Measurements from ENCODE around the gene FRMD4A.

DNA sequence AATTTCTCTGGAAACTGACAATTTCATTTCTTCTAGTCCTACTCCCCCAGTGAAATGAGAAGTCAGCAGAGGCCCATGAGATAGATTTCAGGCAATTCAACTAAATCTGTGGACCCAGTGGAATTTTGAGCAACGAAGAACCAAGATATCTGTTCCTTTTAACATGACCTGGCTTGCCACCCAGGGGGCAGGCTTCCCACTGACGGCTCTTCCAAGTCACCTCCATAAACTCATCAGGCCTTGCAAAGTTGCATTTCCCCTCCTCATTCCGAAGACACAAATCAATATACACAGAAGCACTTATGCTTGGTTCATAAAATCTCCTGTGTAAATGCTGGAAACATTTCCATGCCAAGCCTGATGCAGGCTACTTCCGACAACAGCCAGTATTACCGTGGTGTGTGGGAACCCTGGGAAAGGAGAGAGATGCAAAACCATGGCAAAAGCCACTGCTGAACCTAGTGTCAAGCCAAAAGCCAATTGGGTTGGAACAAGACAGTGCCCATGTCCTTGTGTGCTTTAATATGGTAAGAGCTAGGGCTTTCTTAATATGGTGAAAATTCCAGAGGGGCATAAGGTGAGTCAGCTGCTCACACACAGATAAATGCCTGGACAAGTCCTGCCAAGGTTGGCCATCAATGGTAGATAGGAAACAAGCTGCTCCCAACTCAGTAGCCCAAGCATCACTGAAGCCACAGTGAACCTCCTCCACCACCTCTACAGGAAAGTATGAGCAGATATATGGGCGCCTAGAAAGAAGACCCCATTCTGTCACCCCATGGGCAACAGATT, 1.6 kb downstream of the FRMD4A start:
- TF ChIP-seq MXI1 (IDR thresholded peaks at IDR 0.05; ENCODE audit: low read depth, low read length) (no peak), CHD2 (IDR thresholded peaks at IDR 0.05; ENCODE audit: low read length, partially characterized antibody) (no peak), POLR2AphosphoS5 (IDR thresholded peaks at IDR 0.05; ENCODE audit: low read depth, low read length) (no peak), MAX (IDR thresholded peaks at IDR 0.05; ENCODE audit: low read depth) (no peak), NFIC (IDR thresholded peaks at IDR 0.05; ENCODE audit: borderline replicate concordance) (no peak), USF2 (IDR thresholded peaks at IDR 0.05; ENCODE audit: borderline replicate concordance, low read depth, low read length) (no peak), SMC3 (IDR thresholded peaks at IDR 0.05; ENCODE audit: low read depth, low read length) (no peak), RAD21 (IDR thresholded peaks at IDR 0.05; ENCODE audit: low read length) (no peak), TAF1 (IDR thresholded peaks at IDR 0.05; ENCODE audit: borderline replicate concordance, low read depth, low read length) (no peak), JUND (IDR thresholded peaks at IDR 0.05) (no peak)
- TF ChIP-seq, protein P1, sequence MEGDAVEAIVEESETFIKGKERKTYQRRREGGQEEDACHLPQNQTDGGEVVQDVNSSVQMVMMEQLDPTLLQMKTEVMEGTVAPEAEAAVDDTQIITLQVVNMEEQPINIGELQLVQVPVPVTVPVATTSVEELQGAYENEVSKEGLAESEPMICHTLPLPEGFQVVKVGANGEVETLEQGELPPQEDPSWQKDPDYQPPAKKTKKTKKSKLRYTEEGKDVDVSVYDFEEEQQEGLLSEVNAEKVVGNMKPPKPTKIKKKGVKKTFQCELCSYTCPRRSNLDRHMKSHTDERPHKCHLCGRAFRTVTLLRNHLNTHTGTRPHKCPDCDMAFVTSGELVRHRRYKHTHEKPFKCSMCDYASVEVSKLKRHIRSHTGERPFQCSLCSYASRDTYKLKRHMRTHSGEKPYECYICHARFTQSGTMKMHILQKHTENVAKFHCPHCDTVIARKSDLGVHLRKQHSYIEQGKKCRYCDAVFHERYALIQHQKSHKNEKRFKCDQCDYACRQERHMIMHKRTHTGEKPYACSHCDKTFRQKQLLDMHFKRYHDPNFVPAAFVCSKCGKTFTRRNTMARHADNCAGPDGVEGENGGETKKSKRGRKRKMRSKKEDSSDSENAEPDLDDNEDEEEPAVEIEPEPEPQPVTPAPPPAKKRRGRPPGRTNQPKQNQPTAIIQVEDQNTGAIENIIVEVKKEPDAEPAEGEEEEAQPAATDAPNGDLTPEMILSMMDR (IDR thresholded peaks at IDR 0.05): no peak
- TF ChIP-seq, protein P2, sequence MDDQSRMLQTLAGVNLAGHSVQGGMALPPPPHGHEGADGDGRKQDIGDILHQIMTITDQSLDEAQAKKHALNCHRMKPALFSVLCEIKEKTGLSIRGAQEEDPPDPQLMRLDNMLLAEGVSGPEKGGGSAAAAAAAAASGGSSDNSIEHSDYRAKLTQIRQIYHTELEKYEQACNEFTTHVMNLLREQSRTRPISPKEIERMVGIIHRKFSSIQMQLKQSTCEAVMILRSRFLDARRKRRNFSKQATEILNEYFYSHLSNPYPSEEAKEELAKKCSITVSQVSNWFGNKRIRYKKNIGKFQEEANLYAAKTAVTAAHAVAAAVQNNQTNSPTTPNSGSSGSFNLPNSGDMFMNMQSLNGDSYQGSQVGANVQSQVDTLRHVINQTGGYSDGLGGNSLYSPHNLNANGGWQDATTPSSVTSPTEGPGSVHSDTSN (IDR thresholded peaks at IDR 0.05): no peak
